GM23248 (cell line): ENCODE data around the gene GEMIN7. TPM values are rescaled to one million over a fixed set of nuclear protein-coding genes. Genes with fewer than 3 reads are reported as not detected.
A peak's percentile ranks its signal among the peaks of the same experiment; 100 is the strongest.

ENCODE experiments used
- DNase-seq: peaks from one replicate; pipeline ENCODE4 v3.0.0-alpha.2; 2015
- H2AFZ ChIP-seq: fragments of 200-600 bp; sonication (generic); 2 replicates; pipeline ENCODE4 v1.6.1; 2016; ENCODE audit warnings: antibody characterized with exemption
- H3F3A ChIP-seq: fragments of 200-600 bp; sonication (generic); 2 replicates; pipeline ENCODE4 v1.6.1; 2016; ENCODE audit warnings: mild to moderate bottlenecking, antibody characterized with exemption, mixed run types; ENCODE audit not compliant: insufficient read depth
- H3K27ac ChIP-seq: fragments of 200-600 bp; sonication (generic); 2 replicates; pipeline ENCODE4 v1.5.1; 2016; ENCODE audit warnings: mild to moderate bottlenecking
- H3K27me3 ChIP-seq: fragments of 200-600 bp; sonication (generic); replicated peaks from 2 replicates; pipeline ENCODE4 v1.6.1; 2016; ENCODE audit warnings: mild to moderate bottlenecking; ENCODE audit not compliant: insufficient read depth
- H3K36me3 ChIP-seq: fragments of 200-600 bp; sonication (generic); 2 replicates; pipeline ENCODE4 v1.6.1; 2016; ENCODE audit warnings: low read depth, mild to moderate bottlenecking
- H3K4me1 ChIP-seq: fragments of 200-600 bp; sonication (generic); 2 replicates; pipeline ENCODE4 v1.6.1; 2016; ENCODE audit warnings: mild to moderate bottlenecking; ENCODE audit not compliant: insufficient read depth
- H3K4me2 ChIP-seq: fragments of 200-600 bp; sonication (generic); one replicate; pipeline ENCODE4 v1.6.1; 2016; ENCODE audit warnings: mild to moderate bottlenecking; ENCODE audit not compliant: unreplicated experiment
- H3K4me3 ChIP-seq: fragments of 200-600 bp; sonication (generic); 2 replicates; pipeline ENCODE4 v1.5.1; 2016; ENCODE audit warnings: mild to moderate bottlenecking
- H3K79me2 ChIP-seq: fragments of 200-600 bp; sonication (generic); 2 replicates; pipeline ENCODE4 v1.6.1; 2016; ENCODE audit warnings: mild to moderate bottlenecking; ENCODE audit not compliant: insufficient read depth
- H3K9ac ChIP-seq: fragments of 200-600 bp; sonication (generic); 2 replicates; pipeline ENCODE4 v1.6.1; 2016; ENCODE audit warnings: mild to moderate bottlenecking
- H3K9me2 ChIP-seq: fragments of 200-600 bp; sonication (generic); 2 replicates; pipeline ENCODE4 v1.6.1; 2016; ENCODE audit warnings: mixed run types, mild to moderate bottlenecking, moderate library complexity; ENCODE audit not compliant: insufficient read depth
- H3K9me3 ChIP-seq: fragments of 200-600 bp; sonication (generic); one replicate; pipeline ENCODE4 v1.6.1; 2017; ENCODE audit warnings: low read depth
- H4K20me1 ChIP-seq: fragments of 200-600 bp; sonication (generic); 2 replicates; pipeline ENCODE4 v1.6.0; 2016; ENCODE audit not compliant: insufficient read depth
- EZH2 ChIP-seq: fragments of 200-600 bp; sonication (generic); IDR thresholded peaks from 2 replicates; pipeline ENCODE4 v1.6.1; 2018; ENCODE audit warnings: antibody characterized with exemption, mild to moderate bottlenecking; ENCODE audit not compliant: insufficient read depth, poor library complexity, severe bottlenecking
- EZH2phosphoT487 ChIP-seq: fragments of 200-600 bp; sonication (generic); IDR thresholded peaks from 2 replicates; pipeline ENCODE4 v1.6.1; 2018; ENCODE audit warnings: antibody characterized with exemption, moderate library complexity, mild to moderate bottlenecking, low read depth; ENCODE audit not compliant: insufficient read depth
- WGBS, 2 experiments: methylation state at CpG; one replicate each; pipeline ENCODE4 v1.1.6; 2015 to 2017; ENCODE audit warnings: low lambda C conversion rate in 2 of 2, low coverage in 1 of 2; ENCODE audit errors: missing lambda C conversion rate in 2 of 2; 5-methylcytosine and 5-hydroxymethylcytosine counted together
- in situ Hi-C: fragments of 300-500 bp; cut with MboI; formaldehyde crosslinking; loops from 2 replicates; pipeline ENCODE4 v1.15.0; 2020
- polyA plus RNA-seq: library from polyadenylated mRNA; unstranded; fragments of >200 nt; fragmentation: Nextera tagmentation; extraction: Ambion mirVana; gene quantifications from 2 replicates; pipeline ENCODE4 v1.2.1, GENCODE V29; 2016
- total RNA-seq: library from RNA; depleted of rRNA; stranded (reverse); fragments of >200 nt; shearing (Covaris generic); gene quantifications from 2 replicates; pipeline ENCODE4 v1.2.3, GENCODE V29; 2014

GEMIN7 gene
- total and polyA plus RNA-seq, 2 experiments from 2014 or later, result 25.3 to 48.4 TPM

DNA sequence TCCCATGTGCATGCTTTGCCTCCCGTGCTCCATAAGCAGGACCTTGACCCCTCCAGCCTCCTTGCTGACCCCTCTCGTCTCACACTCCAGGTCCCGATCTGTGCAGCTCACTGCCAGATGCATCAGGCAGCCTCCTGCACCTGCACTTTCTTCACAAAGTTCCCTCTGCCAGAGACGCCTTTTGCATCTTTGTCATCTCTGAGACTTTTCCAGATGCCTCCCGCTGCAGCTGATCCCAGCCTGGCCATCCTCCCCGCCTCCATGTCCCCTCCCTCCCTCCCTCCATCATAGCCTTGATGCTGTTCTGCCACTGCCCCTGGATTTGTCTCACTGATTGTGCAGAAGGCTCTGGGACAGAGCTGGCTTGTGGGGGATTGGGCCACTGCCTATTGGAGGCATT, 43.8 kb downstream of the GEMIN7 start:
- WGBS, 2 experiments, result 71 to 79% methylated on average over 5 to 6 of the region's 6 CpGs
- no peaks in the 10 kb centered on the region for H3F3A ChIP-seq
- H3K4me2 ChIP-seq, result no peak overlapping the region
- H3K9me2 ChIP-seq, result no peaks in the 10 kb centered on the region
- peaks cover 9% of the 10 kb centered on the region for H4K20me1 ChIP-seq
- in situ Hi-C loops, result no loop called here
- H3K36me3 ChIP-seq, result no peaks in the 10 kb centered on the region
- no peaks in the 10 kb centered on the region for H3K9me3 ChIP-seq
- H2AFZ ChIP-seq, result no peak overlapping the region
- no peak for DNase-seq
- H3K27ac ChIP-seq, result no peak overlapping the region
- H3K27me3 ChIP-seq, result no peaks in the 10 kb centered on the region
- H3K4me3 ChIP-seq, result no peak overlapping the region
- H3K9ac ChIP-seq, result no peak overlapping the region
- TF ChIP-seq EZH2phosphoT487 (no peak), EZH2 (no peak)
- H3K79me2 ChIP-seq, result peaks cover 95% of the 10 kb centered on the region
- no peaks in the 10 kb centered on the region for H3K4me1 ChIP-seq

DNA sequence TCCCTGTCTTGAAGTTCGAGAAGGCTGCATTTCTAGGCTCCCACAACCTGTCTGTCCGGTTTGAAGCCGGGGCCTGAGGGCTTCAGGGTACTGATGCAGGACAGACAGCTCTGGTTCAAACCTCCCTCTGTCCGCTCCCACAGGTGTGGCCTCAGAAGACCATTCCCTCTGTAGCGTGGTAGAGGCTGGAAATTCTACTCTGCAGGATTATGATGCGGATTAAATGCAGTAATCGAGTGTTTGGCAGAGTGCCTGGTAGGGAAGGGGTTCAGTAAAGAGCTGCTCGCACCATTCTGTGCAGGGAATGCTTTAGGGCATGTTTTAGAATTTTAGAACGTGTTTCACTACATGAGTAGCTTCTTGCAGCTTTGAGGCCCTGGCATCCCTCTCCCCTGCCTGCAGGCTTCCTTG, 44.4 kb downstream of the GEMIN7 start:
- Histone ChIP-seq H3K4me2 (no peak overlapping the region), H3K4me1 (no peaks in the 10 kb centered on the region), H3K36me3 (no peaks in the 10 kb centered on the region), H3K9ac (no peak overlapping the region), H4K20me1 (peaks cover 9% of the 10 kb centered on the region), H3K27me3 (no peaks in the 10 kb centered on the region), H3F3A (no peaks in the 10 kb centered on the region), H3K9me2 (no peaks in the 10 kb centered on the region), H2AFZ (no peak overlapping the region), H3K27ac (no peak overlapping the region), H3K79me2 (peaks cover 95% of the 10 kb centered on the region), H3K9me3 (no peaks in the 10 kb centered on the region), H3K4me3 (no peak overlapping the region)
- no peak for DNase-seq
- TF ChIP-seq EZH2phosphoT487 (no peak), EZH2 (no peak)
- in situ Hi-C loops, result no loop called here
- 70 to 71% methylated on average over 9 of the region's 9 CpGs for WGBS, 2 experiments

DNA sequence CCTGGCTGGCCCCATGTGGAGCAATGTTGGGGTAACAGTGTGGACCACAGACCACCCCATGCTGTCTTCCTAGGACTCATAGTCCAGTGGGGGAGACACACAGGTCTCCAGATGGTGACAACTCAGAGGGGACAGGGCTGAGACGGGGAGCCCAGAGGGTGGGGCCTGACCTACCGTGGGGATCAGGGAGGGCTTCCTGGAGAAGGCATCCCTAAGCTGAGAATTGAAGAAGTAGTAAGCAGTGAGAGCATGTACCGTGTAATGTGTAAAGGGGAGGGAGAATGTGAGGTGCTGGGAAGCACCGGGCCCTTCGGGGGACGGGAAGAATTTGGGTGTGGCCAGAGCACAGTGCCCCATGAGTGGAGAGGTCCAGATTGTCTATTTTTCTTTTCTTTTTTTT, 45.0 kb downstream of the GEMIN7 start:
- Histone ChIP-seq H4K20me1 (peaks cover 9% of the 10 kb centered on the region), H3K9ac (no peak overlapping the region), H3K27me3 (no peaks in the 10 kb centered on the region), H3K9me2 (no peaks in the 10 kb centered on the region), H3K36me3 (no peaks in the 10 kb centered on the region), H3K4me3 (no peak overlapping the region), H3K79me2 (peaks cover 95% of the 10 kb centered on the region), H3K27ac (no peak overlapping the region), H2AFZ (no peak overlapping the region), H3F3A (no peaks in the 10 kb centered on the region), H3K4me1 (no peaks in the 10 kb centered on the region), H3K9me3 (no peaks in the 10 kb centered on the region), H3K4me2 (no peak overlapping the region)
- 97 to 98% methylated on average over 6 of the region's 6 CpGs for WGBS, 2 experiments
- in situ Hi-C loops, result no loop called here
- TF ChIP-seq EZH2phosphoT487 (no peak), EZH2 (no peak)
- no peak for DNase-seq

DNA sequence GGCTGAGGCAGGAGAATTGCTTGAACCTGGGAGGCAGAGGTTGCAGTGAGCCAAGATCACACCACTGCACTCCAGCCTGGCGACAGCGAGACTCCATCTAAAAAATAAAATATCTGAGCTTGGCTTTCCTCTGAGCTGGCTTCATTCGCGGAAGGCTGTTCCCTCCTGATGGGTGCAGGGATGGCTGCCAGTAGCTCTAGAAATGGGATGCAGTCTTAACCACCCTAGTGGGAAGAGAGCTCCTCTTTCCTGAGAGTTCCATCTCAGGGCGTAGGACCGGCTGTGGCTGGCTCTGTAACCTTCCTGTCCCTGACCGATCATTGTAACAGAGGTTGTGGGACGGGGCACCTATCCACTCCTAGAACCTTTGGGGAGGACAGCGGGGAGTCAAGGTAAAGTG, 46.3 kb downstream of the GEMIN7 start:
- Histone ChIP-seq H3K4me3 (no peak overlapping the region), H3K27ac (no peak overlapping the region), H3K4me1 (no peaks in the 10 kb centered on the region), H3K9me3 (no peaks in the 10 kb centered on the region), H3K79me2 (peaks cover 94% of the 10 kb centered on the region), H3K27me3 (no peaks in the 10 kb centered on the region), H3K9me2 (no peaks in the 10 kb centered on the region), H4K20me1 (peaks cover 9% of the 10 kb centered on the region), H3K36me3 (no peaks in the 10 kb centered on the region), H3K4me2 (no peak overlapping the region), H2AFZ (no peak overlapping the region), H3F3A (no peaks in the 10 kb centered on the region), H3K9ac (no peak overlapping the region)
- TF ChIP-seq EZH2 (no peak), EZH2phosphoT487 (no peak)
- in situ Hi-C loops, result no loop called here
- no peak for DNase-seq
- WGBS, 2 experiments, result 93 to 94% methylated on average over 9 of the region's 9 CpGs

DNA sequence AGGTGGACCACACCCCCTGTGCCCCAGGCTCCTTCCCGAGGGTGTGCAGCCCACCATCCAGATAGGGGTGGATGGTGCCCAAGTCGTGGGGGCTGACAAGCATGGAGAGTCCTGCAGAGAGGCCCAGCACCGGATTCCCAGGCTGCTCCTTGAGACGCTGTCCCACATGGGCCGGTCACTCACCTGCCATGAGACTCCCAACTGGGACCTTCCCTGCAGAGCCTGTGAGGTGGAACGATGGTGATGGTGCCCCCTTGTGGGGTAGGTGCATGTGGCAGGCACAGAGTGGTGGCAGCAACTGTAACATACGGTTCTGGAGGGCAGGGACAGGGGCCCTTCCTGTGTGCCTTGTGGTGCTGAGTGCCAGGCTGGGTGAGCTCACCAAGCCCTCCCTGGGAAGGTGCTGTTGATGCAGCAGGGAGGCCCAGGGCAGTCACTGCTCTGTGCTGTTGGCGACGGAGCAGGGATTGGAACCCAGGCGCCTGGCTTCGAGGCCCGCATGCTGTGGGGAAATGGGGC, 47.0 kb downstream of the GEMIN7 start:
- Histone ChIP-seq H3F3A (no peaks in the 10 kb centered on the region), H3K9me2 (no peaks in the 10 kb centered on the region), H3K27me3 (no peaks in the 10 kb centered on the region), H3K9me3 (no peaks in the 10 kb centered on the region), H3K36me3 (no peaks in the 10 kb centered on the region), H3K79me2 (peaks cover 93% of the 10 kb centered on the region), H3K4me1 (no peaks in the 10 kb centered on the region), H4K20me1 (peaks cover 5% of the 10 kb centered on the region), H3K27ac (no peak overlapping the region), H3K9ac (no peak overlapping the region), H2AFZ (no peak overlapping the region), H3K4me3 (no peak overlapping the region), H3K4me2 (no peak overlapping the region)
- 62 to 65% methylated on average over 12 of the region's 12 CpGs for WGBS, 2 experiments
- TF ChIP-seq EZH2phosphoT487, result no peak
- TF ChIP-seq EZH2, result no peak
- DNase-seq, result peak; percentile 67
- in situ Hi-C loops, result no loop called here
